Hematopoietic multipotent progenitor cell treated with erythropoietin and hydrocortisone succinate and interleukin-3 and kit ligand, for 4 days (in vitro differentiated cells): ENCODE data around the gene OVAAL.

Experiments
- DNase-seq: peaks from one replicate; pipeline ENCODE4 v3.0.0-alpha.2; 2015

Gene OVAAL

DNA sequence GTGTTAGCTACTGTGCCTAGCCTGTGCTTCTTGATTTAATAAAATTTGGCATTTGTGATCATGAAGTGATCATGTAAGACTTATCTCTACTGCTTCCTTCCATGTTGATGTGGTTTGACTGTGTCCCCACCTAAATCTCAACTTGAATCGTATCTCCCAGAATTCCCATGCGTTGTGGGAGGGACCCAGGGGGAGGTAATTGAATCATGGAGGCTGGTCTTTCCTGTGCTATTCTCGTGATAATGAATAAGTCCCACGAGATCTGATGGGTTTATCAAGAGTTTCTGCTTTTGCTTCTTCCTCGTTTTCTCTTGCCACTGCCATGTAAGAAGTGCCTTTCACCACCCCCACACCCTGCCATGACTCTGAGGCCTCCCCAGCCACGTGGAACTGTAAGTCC lies at the start of gene OVAAL:
TSS of gene OVAAL (plus strand) at position 301 of the 400 bp plus-strand sequence.
- no peak for DNase-seq

DNA sequence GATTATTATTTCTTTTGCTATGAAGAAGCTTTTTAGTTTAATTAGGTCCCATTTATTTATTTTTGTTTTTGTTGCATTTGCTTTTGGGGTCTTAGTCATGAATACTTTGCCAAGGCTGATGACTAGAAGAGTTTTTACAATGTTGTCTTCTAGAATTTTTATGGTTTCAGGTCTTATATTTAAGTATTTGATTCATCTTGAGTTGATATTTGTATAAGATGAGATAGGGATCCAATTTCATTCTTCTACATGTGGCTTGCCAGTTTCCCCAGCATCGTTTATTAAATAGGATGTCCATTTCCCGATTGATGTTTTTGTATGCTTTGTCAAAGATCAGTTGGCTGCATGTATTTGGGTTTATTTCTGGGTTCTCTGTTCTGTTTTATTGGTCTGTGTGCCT lies 47.9 kb upstream of the OVAAL start:
- DNase-seq: no peak

DNA sequence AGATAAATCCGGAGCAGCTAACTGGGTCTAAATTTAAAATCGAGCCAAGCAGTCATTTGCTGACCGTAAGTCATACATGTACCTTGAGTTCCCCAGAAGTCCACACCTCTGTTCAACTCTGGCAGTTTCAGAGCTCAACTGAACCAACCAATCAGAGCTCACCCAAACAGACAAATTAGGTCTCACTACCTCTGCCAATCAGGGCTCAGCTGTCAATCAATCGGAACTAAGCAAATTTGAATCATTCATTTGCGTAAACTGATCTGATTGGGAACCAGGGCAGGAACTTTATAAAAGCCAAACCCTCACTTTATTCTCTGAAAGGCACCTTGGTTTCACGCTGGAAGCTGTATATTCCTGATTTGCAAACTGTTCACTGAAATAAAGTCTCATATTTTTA lies 45.2 kb upstream of the OVAAL start:
- DNase-seq: no peak

DNA sequence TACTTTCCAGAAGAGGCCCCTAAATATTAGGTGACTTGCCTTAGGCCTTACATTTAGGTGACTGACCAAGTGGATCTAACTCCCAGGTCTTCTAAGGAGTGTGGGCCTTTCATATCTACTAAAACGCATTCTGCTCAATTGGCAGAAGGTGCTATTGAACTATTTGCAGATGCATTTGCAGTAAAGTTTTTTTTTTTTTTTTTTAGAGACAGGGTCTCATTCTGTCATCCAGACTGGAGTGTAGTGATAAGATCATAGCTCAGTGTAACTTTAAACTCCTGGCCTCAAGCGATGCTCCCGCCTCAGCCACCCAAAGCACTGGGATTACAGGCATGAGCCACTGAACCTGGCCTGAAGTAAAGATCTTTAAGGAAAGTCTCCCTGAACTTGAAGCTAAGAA lies 43.4 kb upstream of the OVAAL start:
- no peak for DNase-seq

DNA sequence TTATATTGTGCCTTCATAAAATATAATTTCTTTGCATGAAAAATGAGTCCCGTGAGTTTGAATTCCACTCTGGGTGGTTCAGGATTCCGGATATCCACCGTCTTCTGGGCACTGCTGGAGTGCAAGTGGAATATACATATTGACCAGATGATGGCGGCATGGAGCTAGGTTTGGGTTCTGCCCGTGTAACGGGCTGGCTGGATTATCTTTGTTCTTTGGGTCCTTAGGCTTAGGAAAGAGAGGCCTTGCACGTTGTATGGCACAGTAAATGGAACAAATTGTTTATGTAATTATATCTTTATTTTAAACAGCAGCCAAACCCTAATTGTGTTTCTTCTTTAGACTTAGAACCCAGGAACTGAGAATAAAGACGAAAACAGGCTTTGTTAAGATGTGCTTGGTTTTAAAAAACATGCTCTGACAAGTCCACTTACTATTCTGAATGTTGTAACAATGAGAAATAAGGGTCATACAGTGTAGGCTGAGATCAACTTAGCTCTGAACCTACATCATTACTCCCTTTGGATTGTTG lies 42.8 kb upstream of the OVAAL start:
- DNase-seq: peak; percentile 89

DNA sequence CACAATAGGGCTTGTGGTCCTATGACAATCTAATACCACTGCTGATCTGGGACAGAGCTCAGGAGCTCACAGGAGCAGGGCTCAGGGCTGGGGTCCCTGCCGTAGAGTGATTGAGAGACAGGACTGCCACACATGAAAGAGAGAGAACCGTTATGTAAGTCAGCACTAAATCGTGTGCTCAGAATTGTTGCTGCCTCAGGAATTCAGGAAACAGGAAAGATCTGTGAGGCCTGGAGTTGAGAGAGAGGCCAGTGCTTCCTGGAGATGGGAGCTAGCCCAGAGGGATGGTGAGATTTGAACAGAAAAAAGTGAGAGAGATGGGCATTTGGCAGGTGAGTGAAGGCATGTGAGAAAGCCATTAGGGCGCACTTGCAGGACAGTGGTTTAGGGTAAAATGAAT lies 38.9 kb upstream of the OVAAL start:
- DNase-seq: no peak

DNA sequence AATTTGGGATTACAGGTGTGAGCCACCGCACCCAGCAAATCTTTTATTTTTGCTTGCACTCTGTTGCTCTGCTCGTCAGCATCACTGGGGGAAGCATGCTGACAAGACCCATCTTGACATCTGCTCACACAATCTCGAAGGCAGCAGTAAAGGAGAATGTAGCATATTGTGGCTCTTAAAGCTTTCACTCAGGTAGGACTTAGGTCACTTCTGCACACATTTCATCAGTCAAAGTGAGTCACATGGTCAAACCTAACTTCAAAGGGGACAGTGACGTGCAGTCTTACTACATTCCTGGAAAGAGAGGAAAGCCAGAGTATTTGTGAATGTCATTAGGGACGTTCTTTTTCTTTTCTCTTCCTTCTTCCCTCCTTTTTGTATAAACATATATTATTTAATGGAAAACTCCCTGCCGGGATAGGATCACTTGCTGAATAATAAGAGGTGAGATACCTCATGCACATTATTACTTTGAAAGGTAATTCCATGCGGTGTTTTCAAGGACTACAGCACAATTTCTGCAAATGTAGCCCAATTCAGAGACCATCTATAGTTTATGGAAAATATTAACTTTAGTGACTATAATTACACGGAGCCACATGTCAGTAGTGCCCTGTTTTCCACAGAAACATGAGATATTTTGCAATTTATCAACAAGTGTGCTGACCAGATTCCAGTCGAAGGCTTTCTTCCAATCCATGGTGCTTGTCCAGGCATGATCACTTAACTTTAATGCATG lies 37.1 kb upstream of the OVAAL start:
- DNase-seq: no peak

DNA sequence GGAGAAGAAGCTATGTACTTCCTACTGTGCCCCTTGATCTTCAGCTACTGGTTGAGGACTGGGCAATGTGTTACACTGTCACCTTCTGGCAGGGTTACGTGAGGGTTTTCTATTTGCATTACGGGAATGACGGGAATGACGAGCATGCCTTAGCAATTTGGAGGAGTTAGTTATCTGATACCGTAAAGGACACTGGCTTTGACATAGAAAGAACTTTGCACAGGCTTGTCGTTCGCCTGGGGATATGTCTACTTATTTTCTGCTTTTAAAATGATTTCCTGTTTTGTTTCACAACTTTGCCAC lies 36.6 kb upstream of the OVAAL start:
- DNase-seq: no peak

DNA sequence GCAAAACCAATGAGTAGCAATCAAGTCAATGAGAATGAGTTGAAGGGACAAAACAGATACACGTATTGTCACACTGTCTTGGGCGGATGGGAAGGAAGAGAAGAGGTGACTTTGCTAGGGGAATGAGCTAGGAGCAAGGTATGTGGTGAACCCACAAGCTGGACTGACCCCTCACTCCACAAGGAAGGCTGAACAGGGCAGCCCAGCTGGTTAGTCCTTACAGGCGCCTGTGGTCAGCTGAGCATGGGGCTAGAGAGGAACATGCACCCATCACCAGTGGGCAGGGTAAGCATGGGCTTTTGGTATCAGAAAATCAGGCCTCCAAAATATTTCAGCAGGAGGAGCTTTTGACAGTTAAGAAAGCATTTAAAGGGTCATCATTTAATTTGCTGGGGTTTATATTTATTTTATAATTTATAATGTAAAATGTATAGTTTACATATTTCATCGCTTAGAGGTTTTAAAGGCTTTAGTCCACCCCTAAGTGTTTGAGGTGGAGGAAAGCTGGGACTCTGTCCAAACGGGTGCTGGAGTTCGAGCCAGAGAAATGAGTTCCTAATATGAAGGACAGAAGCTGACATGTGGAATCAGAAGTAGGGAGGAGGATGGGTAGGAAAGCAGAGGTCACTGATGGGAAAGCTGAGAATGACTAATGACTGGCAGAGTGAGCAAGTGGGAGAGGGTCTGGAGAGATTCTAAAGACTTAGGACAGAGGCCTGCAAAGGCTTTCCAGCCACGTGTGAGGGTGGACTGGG lies 34.4 kb upstream of the OVAAL start:
- DNase-seq: no peak

DNA sequence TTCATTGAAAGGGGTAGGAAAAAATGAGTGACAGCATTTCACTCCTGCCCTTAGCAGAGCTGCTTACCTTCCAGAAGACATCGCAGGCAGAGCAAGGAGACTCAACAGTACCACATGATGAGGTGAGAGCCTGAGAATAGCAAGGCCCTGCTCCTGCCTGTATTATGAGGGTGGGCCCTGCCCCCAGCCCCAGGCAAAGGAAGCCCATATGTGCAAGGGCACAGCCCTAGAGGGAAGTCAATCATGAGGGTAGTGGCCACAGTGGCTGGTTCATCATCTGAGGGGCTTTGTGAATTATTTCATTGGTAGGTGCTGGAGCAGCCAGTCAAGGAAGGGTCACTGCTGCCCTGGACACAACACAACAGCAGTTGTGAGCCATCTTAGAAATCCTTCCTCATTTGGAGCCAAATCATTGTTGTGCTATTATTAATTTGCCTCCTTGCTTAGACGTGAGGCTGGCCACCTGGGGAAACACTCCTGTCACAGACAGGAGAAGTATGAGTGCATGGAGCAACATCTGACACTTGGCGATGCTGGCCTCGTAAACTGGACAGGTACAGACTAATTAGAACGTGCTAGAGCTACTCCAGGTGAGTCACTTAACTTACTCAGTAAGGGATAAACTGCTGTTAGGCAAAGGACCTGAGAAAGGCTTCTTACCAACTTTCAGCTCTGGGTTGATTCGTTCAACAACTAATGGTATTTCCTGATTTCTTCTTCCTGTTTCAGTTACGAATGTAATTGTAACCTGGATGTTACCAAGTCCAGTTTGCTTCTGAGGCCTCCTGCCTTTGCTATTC lies 33.6 kb upstream of the OVAAL start:
- no peak for DNase-seq

DNA sequence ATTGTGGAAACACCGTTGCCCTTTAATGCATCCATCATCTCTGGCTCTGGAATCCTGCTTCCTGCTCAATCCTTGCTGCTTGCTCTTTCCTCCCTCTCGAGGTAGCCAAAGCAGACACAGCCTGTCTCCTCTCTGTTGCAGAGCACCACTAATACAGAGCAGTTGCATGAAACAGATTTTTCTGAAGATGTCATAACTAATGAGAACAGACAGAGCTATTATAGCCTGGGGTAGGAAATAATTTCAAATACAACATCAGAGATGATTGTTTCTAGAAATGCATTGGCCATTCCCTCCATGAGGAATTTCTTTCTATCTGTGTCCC lies 33.1 kb upstream of the OVAAL start:
- DNase-seq: no peak

DNA sequence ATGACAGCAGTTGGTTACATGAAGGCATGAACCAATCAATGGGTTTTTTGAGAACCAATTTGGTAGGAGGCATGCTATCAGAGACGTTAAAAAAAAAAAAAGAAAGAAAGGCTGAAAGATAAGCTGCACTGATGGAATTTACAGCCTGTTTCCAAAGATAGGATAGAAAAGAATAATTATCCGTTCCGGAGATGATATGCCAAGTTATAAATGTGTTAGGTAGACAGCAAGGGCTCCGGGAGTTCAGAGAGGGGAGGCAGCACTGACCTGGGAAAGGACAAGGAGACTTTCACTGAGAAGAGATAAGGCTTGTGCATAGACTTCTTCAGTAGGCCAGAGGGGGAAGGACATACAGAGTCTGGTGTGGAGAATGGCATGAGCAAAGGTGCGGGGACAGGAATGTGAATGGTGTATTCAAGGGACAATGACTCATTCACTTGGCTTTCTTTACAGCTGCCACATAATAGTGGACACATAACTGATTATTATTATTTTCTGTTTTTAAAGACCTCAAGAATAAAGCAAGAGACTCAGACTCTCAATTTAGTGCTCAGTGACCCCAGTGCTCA lies 31.6 kb upstream of the OVAAL start:
- DNase-seq: no peak

DNA sequence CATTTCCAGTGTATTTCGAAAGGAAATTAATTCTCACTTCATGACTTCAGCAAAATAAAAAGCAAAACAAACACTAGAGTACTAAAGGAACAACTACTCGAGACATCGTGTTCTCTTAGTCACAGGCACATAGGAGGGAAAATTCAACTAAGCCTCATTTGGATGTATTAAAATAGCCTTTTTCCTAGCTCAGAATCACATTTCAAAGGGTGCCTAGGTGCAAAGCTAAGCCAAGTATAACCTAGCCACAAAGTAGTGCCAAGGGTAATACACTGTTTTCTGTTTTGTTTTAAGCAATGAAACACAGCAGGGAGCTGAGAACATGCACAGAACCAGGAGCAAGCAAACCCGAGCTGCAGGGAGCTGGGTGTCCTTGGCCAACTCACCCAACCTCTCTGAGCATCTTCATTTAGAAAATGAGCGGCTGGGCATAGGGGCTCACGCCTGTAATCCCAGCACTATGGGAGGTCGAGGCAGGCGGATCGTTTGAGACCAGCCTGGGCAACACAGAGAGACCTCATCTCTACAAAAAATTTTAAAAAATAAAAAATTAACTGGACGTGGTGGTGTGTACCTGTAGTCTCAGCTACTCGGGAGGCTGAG lies 29.8 kb upstream of the OVAAL start:
- DNase-seq: no peak

DNA sequence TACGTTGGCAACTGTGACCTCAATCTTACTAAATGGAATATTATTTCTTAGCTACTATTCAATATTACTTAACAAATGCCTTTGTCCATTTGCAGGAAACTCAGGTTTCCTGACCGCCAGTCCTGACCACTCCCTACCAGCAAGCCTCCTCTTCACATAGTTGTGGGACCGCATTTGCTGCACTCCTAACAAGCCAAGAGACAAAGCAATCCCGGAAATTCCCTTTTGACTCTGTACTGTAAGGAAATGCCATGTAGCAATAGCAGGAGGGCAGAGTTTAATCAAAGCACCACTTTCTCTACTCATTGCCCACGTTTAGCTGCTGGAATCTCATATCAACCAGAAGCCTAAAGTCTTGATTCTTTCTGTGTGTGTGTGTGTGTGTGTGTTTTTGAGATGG lies 28.3 kb upstream of the OVAAL start:
- DNase-seq: no peak

DNA sequence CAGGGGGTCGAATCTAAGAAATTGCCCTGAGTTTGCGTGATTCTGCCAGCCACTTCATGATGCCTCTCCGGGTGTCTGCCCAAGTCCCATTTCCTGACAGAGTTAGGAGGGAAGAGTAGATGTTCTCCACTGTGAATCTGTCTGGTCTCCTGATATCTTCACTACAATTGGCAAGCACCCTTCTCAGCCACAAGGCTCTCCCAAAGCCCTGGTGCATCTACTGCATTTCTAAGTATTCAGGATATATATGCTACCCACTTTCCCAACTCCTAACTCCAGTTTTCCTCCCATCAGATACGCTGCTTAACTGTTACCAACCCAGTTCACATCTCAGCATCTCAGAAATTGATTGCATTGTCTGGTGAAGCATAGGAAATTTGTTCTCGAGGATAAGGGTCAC lies 25.9 kb upstream of the OVAAL start:
- DNase-seq: no peak

DNA sequence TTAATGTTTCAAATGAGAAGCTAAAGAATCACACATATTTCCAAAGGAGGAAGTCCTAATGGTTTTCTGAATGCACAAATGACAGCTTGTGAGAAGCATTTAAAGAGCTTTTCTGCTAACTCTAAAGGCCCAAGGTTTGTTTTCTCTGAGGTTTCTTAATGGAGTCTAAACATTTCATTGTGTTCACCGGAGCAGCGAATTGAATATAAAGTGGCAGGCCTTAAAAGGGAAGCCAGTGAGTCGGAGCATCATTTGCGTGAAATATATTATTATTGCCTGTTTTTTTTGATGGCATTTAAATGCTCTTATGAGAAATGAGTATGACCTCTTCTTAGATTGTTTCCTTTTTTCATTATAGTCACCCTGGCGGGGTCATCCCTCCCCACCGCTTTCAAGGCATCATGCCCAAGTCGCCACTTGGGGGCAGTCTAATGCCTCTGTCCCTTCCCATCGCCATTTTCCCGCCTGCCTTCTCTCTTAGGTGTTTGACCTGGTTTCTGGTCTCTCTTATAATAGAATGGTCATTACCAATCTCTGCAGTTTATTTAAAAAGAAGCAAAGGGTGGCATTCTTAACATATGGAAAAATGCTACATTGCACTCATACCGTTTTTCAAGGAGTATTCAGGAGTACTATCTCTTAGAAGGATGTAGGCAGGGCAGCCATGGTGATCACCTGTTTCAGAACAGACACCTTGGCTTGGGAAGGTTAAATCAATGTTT lies 25.3 kb upstream of the OVAAL start:
- DNase-seq: peak; percentile 85

DNA sequence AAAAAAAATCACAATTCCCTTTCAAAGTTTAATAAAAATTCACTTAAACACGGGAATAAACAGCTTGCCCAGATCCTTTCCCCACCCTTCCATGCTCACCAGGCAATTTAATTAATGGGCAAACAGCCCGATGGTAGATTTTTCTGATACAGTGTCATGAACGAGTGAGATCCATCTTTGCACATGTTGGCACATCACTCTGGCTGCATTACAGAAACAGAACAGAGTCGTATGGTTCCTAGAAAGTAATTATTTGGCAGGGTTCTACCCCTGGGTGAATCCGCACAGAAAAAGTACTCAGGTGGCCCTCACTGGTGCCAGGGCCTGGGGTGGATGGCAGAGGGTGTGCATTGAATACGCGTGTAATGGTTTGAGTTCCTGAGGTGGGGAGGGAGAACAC lies 24.6 kb upstream of the OVAAL start:
- DNase-seq: no peak

DNA sequence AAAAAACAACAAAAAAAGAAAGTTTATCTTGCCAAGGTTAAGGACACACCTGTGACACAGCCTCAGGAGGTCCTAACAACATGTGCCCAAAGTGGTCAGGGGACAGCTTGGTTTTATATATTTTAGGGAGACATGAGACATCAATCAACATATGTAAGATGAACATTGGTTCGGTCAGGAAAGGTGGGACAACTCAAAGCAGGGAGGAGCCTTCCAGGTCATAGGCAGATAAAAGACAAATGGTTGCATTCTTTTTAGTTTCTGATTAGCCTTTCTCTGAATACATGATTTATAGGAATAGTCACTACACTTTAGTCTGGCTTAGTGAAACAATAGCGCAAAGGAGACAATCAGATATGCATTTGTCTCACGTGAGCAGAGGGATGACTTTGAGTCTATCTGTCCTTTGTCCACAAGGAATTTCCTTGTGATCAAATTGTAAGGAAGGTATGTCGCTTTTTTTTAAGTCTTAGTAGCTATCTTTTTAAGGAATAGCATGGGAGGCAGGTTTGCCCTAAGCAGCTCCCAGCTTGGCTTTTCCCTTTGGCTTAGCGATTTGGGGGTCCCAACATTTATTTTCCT lies 23.3 kb upstream of the OVAAL start:
- no peak for DNase-seq

DNA sequence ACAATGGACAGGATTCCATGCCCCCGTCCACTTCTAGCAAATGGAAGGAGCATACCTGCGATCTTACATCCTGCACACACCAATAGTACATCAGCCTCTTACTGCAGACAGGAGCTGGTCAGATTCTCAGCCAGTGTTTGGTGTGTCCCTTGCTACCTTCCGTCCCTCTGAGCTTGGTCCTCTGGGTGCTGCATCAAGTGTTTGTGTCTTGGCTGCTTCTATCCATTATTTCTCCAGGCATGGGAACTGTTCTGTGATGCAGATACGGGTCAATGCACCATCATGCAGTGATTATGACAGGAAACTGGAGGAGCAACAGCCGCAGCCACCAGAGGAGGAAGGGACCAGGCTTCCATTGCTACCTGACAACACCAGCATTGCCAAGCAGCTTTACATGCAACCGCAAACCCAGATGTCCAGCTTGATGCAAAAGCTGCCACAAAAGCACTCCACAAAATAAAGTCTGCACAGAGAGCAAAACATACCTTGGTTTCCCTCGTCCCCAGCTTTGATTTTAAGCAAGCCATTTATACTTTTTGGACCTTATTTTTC lies 21.9 kb upstream of the OVAAL start:
- DNase-seq: no peak

DNA sequence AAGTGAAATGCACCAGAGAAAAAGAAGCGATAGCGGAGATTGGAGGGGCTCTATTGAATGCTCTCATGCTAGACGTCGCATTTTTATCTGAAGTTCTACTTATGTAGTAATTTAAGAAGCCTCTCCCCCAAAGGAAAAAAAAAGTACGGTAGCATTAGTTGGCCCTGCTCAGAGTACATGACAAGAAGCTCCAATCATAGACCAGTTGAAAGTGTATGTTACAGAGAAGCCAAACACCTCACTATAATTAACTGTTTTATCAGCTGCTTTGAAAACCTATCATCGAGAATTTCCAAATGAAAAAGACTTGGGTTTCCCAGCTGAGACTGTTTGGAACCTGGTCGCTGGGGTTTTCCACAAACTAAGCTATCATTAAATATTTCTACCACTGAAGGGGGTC lies 19.6 kb upstream of the OVAAL start:
- no peak for DNase-seq

DNA sequence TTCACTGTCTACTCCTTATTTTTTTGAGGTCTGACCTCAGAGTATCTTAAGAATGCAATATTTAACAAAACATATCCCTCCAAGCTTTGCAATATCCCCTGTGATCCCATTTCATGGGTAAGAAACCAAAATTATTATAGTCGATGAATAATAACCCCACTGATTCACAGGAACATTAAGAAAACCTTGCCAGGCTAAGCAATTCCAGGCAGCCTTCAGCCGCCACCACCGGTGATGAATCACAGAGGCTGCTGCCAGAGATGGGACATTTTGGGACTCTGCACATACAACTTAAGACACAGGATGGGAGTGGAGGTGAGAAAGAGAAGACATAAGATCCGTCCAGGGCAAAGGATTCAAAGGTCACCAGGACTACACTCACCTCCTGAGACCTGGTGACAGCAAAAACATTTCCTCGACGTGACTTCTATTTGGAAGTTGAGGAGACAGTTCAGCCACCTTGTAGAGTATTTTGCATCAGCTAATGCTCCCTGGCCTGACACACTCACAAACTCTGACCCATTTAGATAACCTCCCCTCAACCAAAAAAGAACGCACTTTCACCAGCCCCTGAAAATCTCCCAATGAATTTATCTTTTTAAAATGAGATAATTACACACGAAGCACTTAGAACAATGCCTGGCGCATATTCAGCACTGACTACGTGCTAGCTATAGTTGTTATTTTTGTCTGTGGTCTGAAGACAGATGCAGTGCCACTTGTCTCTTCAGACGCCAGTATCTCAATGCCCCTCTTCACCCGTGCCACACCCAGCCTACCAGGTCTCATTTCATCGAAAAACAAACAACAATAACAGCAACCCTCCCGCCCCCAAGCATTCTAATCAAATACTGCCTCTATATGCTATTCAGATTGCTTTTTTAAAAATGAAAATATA lies 17.8 kb upstream of the OVAAL start:
- DNase-seq: no peak
